Progenitor cell of endocrine pancreas (in vitro differentiated cells): ENCODE results near the gene IFI6. TPM values are rescaled to one million over a fixed set of nuclear protein-coding genes. Genes with fewer than 3 reads are reported as not detected.

Experiments used
- DNase-seq: peaks from one replicate; pipeline ENCODE4 v3.0.0; 2021; ENCODE audit warnings: low spot score; ENCODE audit not compliant: unreplicated experiment
- H3K27ac Mint-ChIP-seq: 2 replicates; pipeline ENCODE4 v1.8.0; 2021; ENCODE audit warnings: mild to moderate bottlenecking, moderate library complexity, mixed read lengths
- H3K27me3 Mint-ChIP-seq: 2 replicates; pipeline ENCODE4 v1.8.0; 2021; ENCODE audit warnings: mixed read lengths
- H3K36me3 Mint-ChIP-seq: 2 replicates; pipeline ENCODE4 v1.8.0; 2022; ENCODE audit warnings: mixed read lengths; ENCODE audit not compliant: insufficient read depth
- H3K4me1 Mint-ChIP-seq: 2 replicates; pipeline ENCODE4 v1.8.0; 2021; ENCODE audit warnings: low read depth, mixed read lengths
- H3K4me3 Mint-ChIP-seq: 2 replicates; pipeline ENCODE4 v1.8.0; 2021; ENCODE audit warnings: low read depth, mild to moderate bottlenecking, moderate library complexity, mixed read lengths
- H3K9me3 Mint-ChIP-seq: 2 replicates; pipeline ENCODE4 v1.8.0; 2021; ENCODE audit warnings: low read depth, mixed read lengths
- CTCF ChIP-seq: fragments of 200-600 bp; sonication (generic); IDR thresholded peaks from one replicate; pipeline ENCODE4 v1.5.0; 2021; ENCODE audit warnings: antibody characterized with exemption, mild to moderate bottlenecking; ENCODE audit not compliant: unreplicated experiment
- total RNA-seq: library from RNA; stranded (reverse); gene quantifications from 2 replicates; pipeline ENCODE4 v1.2.1, GENCODE V29; 2021

IFI6 gene
- total RNA-seq, 1 donor from 2014 or later = 4.4 TPM

- no peak for TF ChIP-seq CTCF
- H3K4me3 Mint-ChIP-seq = peak overlapping the region; percentile 73
- DNase-seq = no peak
- H3K36me3 Mint-ChIP-seq = no peaks in the 10 kb centered on the region
- H3K27ac Mint-ChIP-seq = peak overlapping the region; percentile 73
- no peaks in the 10 kb centered on the region for H3K9me3 Mint-ChIP-seq
- peaks cover 25% of the 10 kb centered on the region for H3K27me3 Mint-ChIP-seq
- peaks cover 11% of the 10 kb centered on the region for H3K4me1 Mint-ChIP-seq
Observed at GRCh38 chr1:27658951-27659496, 13.0 kb downstream of the IFI6 start.

GRCh38 chr1:27656157-27656893 lies 15.7 kb downstream of the IFI6 start:
- no peak overlapping the region for H3K27ac Mint-ChIP-seq
- no peaks in the 10 kb centered on the region for H3K9me3 Mint-ChIP-seq
- no peaks in the 10 kb centered on the region for H3K36me3 Mint-ChIP-seq
- H3K4me3 Mint-ChIP-seq = no peak overlapping the region
- peaks cover 11% of the 10 kb centered on the region for H3K4me1 Mint-ChIP-seq
- no peak for DNase-seq
- TF ChIP-seq CTCF = no peak
- H3K27me3 Mint-ChIP-seq = peaks cover 21% of the 10 kb centered on the region

- Mint-ChIP-seq H3K27me3 (peaks cover 15% of the 10 kb centered on the region), H3K27ac (peak overlapping the region; percentile 78), H3K4me1 (peaks cover 20% of the 10 kb centered on the region), H3K9me3 (no peaks in the 10 kb centered on the region), H3K4me3 (no peak overlapping the region), H3K36me3 (no peaks in the 10 kb centered on the region)
- no peak for TF ChIP-seq CTCF
- DNase-seq = no peak
Observed at GRCh38 chr1:27655151-27655937, 16.6 kb downstream of the IFI6 start.

GRCh38 chr1:27652111-27652864 lies 19.7 kb downstream of the IFI6 start:
- Mint-ChIP-seq H3K4me3 (no peak overlapping the region), H3K27ac (peak overlapping the region; percentile 84), H3K36me3 (no peaks in the 10 kb centered on the region), H3K4me1 (peaks cover 23% of the 10 kb centered on the region), H3K9me3 (no peaks in the 10 kb centered on the region), H3K27me3 (no peaks in the 10 kb centered on the region)
- TF ChIP-seq CTCF = no peak
- no peak for DNase-seq
